GM12874 (cell line): Measurements from ENCODE around the gene GULP1.

ENCODE experiments used
- TF ChIP-seq, protein P1 (sequence below): IDR thresholded peaks from 2 replicates; pipeline ENCODE4 v1.5.1; 2011; ENCODE audit warnings: low read depth, mild to moderate bottlenecking, control low read depth, low read length, moderate library complexity; ENCODE audit not compliant: insufficient read depth

Gene GULP1

DNA sequence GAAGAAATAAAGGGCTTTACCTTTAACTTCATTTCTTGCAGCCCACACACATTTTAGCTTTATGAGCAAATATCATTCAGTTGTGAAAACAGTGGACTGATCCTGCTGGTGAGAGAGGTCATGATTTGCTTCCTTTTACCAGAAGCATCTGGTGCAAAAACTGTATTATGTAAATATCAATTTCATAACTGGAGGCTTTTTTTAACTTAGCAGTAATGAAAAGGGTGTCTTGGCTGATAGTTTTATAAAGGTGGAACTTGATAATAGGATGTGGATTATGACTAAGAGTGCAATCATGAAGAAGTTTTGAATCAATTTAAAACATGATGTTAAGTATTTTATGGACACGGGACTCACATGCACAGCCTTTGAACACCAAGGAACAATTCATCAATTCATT lies 304.4 kb downstream of the GULP1 start:
- TF ChIP-seq, protein P1, sequence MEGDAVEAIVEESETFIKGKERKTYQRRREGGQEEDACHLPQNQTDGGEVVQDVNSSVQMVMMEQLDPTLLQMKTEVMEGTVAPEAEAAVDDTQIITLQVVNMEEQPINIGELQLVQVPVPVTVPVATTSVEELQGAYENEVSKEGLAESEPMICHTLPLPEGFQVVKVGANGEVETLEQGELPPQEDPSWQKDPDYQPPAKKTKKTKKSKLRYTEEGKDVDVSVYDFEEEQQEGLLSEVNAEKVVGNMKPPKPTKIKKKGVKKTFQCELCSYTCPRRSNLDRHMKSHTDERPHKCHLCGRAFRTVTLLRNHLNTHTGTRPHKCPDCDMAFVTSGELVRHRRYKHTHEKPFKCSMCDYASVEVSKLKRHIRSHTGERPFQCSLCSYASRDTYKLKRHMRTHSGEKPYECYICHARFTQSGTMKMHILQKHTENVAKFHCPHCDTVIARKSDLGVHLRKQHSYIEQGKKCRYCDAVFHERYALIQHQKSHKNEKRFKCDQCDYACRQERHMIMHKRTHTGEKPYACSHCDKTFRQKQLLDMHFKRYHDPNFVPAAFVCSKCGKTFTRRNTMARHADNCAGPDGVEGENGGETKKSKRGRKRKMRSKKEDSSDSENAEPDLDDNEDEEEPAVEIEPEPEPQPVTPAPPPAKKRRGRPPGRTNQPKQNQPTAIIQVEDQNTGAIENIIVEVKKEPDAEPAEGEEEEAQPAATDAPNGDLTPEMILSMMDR = no peak

DNA sequence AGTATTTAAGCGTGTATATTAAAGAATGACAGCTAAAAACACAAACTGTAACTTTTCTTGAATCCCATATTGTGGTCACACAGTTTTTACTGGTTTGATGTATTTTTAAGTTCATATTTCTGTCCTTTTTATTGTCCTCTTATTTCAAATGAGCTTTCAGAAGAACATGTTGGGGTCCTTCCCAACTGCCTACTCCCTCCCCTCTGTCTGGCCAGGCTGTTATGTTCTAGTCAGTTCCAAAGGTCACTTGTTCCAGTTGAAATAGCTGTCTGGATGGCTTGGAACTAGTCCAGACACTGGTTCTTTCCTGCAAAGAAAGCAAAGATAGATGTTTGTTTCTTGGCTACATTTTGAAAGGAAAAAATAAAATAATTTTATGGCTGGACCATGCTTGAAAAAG lies 306.9 kb downstream of the GULP1 start:
- TF ChIP-seq, protein P1 = no peak

DNA sequence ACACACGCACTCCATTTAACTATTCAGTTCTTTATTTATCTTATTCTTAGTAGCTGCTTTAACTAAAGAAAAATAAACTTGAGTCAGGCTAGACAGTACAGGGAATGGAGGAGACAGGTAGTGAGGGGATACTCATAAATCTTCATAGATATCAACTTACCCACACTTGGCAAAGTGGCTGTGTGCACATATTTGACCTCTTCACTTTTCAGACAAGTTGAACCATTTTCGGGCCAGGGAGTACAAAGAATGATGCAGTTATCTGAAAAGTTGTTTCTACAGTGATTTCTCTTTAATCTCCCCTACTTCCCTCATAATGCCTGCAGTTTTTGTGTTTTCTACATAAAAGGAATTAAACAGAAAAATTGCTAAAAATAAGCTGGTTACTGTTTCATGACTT lies 307.5 kb downstream of the GULP1 start:
- TF ChIP-seq, protein P1 = no peak

DNA sequence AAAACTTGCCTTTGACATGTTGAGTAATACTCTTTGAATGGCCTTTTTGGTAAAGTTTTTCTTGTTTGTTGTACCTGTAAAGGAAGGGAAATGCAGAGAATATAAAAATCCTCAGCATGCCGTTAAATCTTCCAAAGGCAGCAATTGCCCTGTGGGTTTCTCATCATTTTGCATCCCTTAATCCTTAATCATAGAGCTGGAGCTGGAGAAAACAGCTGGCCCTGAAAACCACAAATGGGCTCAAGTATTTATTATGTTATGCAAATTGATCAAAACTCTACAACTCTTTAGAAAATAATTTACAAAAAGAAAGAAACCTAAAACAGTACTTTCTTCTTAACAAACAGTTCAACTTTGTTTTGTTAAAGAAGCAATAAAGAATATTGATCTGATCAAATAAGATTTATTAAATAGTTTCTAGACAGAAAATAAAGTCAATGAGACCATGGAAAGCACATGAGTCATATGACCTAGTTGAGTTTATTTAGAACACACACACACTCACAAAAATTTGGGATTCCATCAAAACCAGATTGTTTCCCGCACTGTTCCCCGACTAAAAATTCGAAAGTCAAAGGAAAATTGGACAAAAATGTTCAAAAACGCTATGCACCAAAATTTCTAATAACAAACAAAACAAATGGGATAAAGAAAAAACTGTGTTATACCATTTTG lies 309.0 kb downstream of the GULP1 start:
- TF ChIP-seq, protein P1 = no peak

DNA sequence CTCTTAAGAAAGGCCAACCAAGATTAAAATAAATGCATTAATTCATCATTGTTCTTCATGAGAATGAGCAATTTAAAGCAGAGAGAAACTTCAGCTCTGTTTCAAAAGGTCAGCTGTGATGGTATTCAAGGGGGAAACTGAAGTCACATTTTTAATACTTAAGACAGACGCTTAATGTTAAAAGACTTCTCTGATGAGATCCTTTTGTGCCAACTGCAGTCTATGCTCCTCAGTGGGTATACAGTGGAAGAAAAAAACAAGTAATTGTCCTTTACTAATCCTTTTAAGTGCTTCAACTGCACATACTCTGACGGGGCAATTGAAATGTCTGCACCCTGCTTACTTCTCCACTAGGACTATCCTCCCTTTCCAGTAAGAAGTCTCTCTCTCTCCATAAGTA lies 309.7 kb downstream of the GULP1 start:
- TF ChIP-seq, protein P1 = no peak

DNA sequence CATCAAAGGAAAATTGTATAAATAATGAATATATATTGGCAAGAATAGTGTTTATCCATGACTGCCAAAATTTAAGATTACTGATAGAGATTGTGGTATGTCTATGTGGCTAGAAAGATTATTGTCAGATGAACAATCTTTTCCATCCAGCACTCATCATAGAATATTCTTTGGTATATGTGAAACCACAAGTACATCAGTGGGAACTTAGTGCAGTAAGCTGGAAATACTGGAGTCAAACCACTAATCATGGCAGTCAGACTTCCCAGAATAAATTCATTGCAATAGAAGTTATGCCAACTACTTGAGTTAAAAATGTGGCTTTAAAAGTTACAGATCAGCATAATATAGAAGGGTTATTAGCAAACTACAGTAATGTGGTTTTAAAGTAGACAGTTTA lies 310.3 kb downstream of the GULP1 start:
- TF ChIP-seq, protein P1 = no peak

DNA sequence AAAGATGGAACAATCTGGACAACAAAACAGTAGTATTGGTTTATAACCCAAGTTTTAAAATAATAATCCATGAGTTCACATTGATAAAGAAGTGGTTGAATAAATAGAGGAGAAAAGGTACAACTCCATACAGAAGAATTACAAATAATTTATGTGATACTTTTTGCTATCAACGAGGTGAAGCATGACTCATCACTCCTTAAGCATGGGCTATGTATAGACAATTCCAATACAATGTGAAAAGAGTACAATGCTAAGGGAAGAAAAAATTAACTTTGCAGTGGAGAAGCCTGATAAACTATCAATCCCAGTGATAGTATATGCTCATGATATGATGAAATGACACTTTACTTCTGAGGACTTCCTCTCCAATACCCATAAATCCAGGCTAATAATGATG lies 312.9 kb downstream of the GULP1 start:
- TF ChIP-seq, protein P1 = no peak

DNA sequence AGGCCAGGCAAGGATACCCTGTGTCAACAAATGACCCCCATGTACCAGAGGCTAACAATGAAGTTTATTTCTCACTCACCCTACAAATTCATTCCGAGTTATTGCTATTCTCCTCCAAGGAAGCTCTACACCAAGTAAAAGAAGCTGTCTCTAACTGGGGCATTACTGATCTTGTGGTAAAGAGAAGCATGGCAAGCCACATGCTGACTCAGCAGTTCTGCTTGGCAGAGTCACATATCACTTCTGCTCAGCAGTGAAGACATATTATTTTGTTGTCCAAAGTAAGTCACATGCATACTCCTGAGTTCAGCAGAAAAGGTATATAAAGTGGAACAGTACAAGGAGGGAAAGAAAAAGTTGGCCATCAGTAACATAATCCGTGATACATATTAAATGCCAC lies 315.8 kb downstream of the GULP1 start:
- TF ChIP-seq, protein P1 = no peak
